GM10847 (cell line): ENCODE measurements around the gene MSANTD7.

Source experiments
- POLR2A ChIP-seq: IDR thresholded peaks from 2 replicates; pipeline ENCODE4 v1.6.1; 2011; ENCODE audit not compliant: insufficient read length; ENCODE audit errors: extremely low read depth

MSANTD7 gene

DNA sequence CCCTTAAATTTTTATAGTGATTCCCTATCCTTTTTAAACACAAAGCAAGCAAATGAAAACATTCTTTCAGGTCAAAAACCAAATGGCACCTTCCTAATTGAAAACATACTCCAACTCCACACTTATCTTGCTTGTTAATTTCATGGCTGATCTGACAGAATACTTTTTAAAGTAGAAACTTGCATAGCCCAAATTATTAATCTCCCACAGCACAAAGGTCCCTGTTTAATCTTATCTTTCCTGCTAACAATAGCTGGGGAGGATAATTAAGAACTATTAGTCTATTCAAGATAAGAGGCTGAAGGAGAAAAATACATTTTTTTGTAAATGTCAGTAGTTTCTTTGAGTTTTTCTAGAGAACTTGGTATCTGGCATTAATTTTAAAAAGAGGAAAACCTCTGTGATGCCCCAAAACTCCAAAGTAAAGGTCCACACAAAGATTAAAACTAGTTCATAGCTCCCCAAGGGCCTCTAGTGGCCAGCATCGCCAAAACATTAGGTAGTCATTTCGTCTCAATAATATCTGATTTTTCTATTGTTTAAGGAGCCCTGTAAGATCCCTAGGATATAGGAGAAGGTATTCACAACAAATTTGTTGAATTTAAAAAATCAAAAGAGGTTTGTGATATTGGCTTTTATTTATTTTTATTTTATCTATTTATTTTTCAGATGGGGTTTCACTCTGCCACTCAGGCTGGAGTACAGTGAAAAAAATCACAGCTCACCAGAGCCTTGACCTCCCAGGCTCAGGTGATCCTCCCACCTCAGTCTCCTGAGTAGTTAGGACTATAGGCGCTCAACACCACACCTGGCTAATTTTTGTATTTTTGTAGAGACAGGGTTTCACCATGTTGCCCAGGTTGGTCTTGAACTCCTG lies 15.0 kb upstream of the MSANTD7 start:
- TF ChIP-seq POLR2A = no peak

DNA sequence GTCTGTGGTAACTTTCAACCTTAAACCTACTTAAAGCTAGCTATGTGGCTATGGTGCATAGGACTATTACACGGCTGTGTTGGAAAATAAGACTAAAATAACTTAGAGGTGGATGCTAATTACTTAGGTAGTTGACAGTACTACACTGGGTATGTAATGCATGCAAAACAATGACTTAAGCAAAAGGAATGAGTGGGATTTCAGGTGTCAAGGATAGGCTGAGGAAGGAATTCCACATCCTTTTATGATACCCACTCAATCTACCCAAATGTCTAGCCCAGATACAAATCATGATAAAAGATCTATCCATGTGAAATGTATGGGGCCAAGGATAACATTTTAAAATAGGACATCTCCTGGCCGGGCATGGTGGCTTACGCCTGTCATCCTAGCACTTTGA lies 14.1 kb upstream of the MSANTD7 start:
- no peak for TF ChIP-seq POLR2A

DNA sequence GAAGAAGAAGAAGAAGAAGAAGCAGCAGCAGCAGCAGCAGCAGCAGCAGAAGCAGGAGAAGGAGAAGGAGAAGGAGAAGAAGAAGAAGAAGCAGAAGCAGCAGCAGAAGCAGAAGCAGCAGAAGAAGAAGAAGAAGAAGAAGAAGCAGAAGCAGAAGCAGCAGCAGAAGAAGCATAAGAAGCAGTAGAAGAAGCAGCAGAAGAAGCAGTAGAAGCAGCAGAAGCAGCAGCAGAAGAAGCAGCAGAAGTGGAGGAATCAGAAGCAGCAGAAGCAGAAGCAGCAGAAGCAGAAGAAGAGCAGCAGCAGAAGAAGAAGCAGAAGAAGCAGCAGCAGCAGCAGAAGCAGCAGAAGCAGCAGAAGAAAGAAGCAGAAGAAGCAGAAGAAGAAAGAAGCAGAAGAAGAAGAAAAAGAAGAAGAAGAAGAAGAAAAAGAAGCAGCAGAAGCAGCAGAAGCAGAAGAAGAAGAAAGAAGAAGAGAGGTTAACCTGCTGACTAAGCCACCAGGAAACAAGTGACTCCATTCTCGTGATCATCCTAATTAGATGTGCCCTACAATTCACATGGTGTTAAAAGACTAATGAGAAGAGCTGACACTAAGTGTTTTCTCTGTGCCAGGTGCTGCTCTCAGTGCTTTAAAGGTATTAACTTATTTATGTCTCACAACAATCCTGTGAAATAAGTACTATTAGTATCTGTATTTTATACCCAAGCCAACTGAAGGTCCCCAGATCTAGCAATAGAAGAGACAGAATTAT lies 11.9 kb upstream of the MSANTD7 start:
- TF ChIP-seq POLR2A = no peak

DNA sequence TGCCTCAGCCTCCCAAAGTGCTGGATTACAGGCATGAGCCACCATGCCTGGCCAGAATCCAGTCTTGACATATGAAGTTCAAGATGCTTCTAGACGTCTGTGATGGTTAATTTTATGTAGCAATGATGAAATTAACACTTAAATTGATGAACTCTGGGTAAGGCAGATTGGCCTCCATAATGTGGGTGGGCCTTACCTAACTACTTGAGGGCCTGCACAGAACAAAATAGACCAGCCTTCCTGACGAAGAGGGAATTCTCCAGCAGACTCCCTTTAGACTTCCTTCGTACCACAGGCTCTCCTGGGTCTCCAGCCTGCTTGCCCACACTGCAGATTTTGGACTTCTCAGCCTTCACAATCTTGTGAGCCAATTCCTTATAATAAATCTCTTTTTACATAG lies 5.0 kb upstream of the MSANTD7 start:
- TF ChIP-seq POLR2A = no peak

DNA sequence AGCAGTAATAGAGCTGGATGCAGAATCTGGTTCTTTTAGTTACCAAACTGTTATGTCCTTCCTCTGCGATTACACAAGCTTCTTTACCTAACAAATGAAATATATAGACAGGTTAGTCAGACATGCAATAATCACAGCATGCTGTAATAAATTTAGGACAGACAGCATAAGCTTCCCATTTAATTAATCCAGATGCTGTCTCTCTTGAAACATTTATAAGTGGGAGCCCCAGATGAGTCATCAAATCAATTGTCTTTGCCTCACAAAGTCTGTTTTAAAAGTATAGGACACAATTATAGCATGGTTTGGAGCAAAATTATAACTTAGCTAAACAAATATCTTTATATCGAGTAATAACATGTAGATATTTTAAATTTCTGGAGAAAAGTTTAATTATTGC lies 1.9 kb upstream of the MSANTD7 start:
- no peak for TF ChIP-seq POLR2A

DNA sequence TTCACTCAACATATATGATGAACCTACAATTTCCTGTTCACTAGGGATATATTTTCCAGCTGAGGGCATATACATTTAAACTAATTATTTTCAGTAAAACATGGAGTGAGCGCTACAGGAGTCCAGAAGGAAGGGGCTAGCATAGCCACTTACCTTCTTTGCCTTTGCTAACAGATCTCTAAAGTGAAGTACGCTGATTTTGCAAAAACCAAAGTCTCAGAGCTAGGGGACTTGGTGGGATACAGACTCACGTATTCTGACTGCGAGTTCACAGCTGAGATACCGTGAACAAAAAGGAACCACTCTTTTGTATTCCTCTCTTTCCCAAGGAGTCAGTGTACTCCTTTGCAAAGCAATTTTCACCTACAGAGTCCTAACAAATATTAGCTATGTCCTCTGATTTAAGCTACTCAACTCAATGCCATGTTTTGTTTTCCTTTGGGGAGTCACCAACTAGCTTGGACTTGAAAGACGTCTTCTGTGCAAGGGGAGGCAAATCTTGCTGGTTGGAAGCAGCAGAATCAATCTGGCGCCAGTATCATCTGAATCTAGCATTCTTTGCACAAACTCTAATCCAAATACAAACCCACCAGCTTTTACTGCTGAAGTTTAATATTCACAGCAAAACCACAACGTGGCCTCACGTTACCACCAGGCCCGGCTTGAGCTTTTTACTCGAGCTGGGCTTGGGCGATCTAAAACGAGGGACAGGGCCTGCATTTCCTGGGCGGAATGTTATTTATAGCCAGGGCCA lies 926 bp upstream of the MSANTD7 start:
- no peak for TF ChIP-seq POLR2A

DNA sequence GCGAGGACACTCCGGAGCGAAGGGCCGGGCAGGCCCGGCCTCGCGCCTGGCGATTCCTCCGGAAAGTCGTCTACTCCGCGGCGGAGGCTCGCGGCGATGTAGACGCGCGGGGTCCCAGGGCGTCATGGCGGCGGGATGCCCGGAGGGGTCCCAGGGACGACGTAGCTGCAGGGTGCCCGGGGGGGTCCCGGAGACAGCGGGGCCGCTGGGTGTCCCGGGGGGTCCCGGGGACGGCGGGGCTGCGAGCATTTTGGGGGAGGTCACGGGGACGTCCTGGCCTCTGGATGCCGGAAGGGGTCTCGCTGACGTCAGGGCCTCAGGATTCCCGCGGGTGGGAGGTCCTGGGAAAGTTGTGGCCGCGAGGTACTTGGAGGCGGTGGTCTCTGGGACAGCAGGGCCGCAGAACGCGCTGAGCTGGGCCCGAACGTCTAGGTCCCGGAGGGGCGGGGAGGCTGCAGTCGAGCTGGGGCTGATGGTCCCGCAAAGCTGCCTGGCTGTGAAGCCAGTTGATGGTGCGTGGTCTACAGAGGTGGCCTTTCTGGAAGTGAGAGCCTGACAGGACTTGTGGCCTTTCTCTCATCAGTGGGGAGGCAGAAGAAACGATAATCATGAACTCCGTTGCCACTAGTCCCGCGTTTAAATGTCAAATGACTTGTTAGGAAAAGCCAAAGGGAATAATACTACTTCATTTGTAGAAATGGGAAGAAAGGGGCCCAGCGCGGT lies 637 bp downstream of the MSANTD7 start:
- TF ChIP-seq POLR2A = no peak

DNA sequence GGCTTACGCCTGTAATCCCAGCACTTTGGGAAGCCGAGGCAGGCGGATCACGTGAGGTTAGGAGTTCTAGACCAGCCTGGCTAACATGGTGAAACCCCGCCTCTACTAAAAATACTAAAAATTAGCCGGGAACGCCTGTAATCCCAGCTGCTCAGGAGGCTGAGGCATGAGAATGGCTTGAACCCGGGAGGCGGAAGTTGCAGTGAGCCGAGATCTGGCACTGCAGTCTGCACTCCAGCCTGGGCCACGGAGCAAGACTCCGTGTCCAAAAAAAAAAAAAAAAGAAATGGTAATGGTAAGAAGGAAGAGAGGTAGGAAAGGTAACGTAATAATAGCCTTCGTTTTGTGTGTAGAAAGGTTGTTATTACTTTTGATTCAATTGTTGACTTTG lies 1.2 kb downstream of the MSANTD7 start:
- no peak for TF ChIP-seq POLR2A

DNA sequence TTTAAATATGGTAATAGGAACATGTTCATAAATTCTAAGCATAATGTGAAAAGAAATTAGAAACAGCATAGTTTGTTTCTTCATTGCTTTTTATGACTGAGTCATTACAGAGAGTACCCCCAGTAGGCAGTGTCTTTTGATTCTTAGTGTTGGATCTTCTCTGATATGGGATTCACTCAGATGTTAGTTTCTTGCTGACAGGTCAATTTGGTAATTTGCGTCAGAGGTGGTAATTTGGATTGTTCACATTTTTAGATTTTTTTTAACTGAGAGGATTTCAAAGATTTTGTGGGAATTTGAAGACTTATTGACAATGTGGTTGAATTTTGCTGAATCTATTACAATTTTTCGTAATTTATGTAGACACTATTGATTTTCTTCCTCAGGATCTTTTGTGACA lies 2.1 kb downstream of the MSANTD7 start:
- no peak for TF ChIP-seq POLR2A

DNA sequence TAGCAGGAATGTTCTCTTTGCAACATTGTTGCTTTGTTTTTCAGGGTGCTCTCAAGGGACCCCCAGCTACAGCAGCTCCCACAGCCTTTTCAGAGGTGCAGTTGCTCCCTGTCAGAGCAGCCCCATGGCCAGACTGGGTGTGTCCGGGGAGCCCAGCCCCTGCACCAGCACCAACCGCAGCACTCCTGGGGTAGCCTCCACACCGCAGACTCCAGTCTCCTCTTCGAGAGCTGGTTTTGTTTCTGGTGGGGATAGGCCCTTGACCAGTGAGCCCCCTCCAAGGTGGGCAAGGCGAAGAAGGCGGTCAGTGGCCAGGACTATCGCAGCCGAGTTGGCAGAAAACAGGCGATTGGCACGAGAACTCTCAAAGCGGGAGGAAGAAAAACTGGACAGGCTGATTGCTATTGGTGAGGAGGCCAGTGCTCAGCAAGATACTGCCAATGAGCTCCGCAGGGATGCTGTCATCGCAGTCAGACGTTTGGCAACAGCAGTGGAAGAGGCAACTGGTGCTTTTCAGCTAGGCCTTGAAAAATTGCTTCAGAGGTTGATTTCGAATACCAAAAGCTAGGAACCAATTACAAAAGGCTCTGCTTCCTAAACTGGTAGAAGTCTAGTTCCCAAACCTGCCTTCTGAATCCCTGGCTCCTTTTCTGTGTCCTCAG lies 5.4 kb downstream of the MSANTD7 start:
- no peak for TF ChIP-seq POLR2A

DNA sequence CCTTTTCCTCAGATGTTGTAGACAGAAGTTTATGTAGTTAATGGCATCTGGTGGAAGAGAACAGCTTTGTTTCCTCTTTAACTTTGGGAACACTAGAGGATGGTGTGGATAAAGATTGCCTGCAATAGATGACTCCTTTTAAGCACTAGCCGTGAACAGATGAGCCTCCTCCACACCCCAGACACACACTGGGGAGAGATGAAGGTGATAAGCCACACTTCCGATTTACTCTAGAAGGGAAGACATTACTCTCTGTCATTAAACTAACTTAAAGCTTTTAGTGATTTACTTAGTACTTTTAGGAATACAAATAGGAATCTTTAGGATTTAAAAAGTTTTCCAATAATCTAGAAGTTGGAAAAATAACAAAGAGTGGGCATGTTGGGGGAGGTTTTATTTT lies 6.8 kb downstream of the MSANTD7 start:
- no peak for TF ChIP-seq POLR2A

DNA sequence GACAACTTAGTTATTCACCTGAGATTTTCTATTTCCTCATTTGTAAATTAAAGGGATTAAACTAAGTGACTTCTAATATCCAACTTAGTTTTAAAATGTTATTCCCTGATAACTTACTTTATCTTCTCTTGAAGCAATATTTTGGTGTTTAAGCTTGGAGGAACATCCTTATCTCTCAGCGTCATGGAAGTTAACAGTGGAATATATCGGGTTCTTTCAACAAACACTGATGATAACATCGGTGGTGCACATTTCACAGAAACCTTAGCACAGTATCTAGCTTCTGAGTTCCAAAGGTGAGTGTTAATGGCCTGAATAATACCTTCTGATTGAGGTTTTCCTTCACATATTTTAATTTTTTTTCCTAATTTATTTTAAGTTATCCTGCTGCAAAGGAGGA lies 14.1 kb downstream of the MSANTD7 start:
- no peak for TF ChIP-seq POLR2A

DNA sequence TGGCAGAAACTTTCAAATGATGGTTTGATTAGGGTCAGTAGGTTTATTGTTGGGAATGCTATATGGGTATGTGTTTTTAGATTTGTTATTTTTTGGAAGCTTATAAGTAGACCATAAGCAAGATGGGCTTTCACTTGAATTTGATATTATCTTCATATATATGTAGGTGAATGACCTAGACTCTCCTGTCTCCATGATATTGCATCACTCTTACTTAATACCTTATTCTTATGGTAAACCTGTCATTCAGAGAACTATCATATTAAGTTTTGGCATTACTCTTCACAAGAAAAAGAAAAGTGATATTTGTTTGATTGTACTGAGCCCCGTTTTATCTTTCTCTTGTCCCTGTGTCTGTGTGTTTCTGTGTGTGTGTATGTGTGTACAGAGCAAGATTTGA lies 17.3 kb downstream of the MSANTD7 start:
- no peak for TF ChIP-seq POLR2A

DNA sequence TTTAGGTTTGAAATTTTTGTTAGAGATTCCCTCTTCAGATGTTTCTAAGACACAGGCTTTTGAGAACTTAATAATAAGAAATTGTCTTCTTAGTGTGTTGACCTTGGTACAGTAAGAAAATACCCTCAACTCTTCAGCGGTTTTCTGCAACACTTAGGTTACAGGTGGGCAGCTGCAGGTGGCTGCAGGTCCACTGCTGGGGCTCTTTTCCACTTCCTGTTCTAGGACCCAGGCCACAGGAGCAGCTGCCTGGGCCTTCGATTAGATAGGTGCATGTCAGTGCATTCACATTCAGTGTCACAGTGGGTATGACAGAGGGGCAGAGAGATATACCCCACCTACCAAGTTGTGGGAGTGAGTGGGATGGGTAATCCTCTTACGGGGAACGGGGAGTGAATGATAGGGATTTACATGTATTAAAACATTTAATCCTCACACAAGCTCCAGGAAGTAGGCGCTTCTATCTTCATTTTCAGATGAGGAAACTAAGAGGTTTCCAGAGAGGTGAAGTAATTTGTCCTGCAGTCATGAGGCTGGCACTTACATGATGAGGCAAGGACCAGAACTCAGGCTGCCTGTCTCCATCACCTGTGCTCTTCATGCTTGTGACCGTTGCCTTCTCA lies 20.3 kb downstream of the MSANTD7 start:
- TF ChIP-seq POLR2A = no peak
